HG03103 (cell line): Measurements from ENCODE around the gene FXR2.
"Not testable (repeated sequence)": the region's sequence is repeated elsewhere in the genome, so short reads cannot be mapped to it uniquely, and the experiment has no call there.

Source experiments
- ATAC-seq: cut with Tn5 transposase; IDR thresholded peaks from one replicate; pipeline ENCODE4 v1.9.1; 2021; ENCODE audit warnings: low read depth; ENCODE audit not compliant: unreplicated experiment

The FXR2 gene

GRCh38 chr17:7629939-7630571 is 15.4 kb upstream of the FXR2 start, which contains the start of gene SHBG:
SHBG (plus strand) TSS chr17:7630135; CDS start chr17:7630173, 38 bp downstream.
- ATAC-seq, result no peak

DNA sequence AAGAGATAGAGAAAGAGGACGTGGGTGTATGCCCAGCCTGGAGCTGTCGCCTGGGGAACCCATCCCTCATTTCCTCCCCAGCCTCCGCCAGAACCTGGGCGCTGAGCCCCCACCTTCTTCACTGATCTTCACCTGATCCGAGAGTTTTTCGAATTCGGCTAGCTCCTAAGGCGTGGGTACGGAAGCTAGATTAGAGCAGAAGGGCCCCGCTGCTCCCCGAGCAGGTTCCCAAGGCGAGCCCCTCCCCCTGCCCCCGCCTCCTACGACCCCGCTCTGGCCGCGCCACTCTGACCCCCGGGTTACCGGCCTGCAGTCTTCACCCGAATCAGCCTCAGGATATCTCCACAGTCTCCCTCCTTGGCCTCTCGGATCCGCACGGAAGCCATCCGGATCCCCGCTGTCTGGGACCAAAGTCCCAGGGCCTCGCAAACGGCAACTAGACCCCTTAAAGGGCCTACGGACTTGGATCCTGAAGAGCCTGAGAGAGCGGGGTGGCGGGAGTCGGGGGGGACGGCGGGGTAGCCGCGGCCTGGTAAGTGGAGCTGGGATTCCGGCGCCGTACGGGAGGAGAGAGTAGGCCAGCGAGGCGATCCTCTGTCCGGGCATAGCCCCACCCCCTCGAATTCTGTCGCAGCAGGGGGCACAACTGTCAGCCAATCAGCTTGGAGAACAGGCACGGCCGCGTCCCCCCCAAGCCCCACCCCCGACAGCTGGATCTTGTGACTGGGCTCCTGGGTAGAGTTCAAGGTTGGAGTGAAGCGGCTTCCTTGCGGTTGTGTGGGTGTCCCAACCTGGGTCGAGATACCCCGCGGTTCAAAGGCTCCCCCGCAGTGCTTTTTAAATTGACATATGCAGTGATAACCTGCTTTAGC is 12.8 kb upstream of the FXR2 start, which contains the start of gene SAT2:
SAT2 (minus strand) TSS at position 572 of the 872 bp plus-strand sequence; CDS start at position 386, 186 bp downstream.
- peak; percentile 83 for ATAC-seq

DNA sequence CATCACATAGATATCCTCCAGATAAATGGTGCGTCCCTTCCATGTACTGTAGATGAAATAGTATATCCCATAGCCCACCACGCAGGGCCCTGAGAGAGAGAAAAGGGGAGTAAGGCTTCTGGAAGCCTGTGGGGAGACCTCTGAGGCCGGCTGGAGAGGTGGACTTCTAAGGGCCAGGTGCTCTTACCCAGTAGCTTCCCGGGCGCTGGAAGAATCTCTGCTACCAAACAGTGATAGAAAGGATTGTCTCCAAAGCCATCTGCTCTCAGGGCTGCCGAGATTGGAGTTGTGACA is 12.2 kb upstream of the FXR2 start:
- ATAC-seq, result no peak

GRCh38 chr17:7626307-7626706 is 11.6 kb upstream of the FXR2 start:
- ATAC-seq, result no peak

GRCh38 chr17:7625749-7626148 is 11.1 kb upstream of the FXR2 start:
- not testable (repeated sequence) for ATAC-seq

- no peak for ATAC-seq
Measured at GRCh38 chr17:7623661-7624060, 9.0 kb upstream of the FXR2 start.

DNA sequence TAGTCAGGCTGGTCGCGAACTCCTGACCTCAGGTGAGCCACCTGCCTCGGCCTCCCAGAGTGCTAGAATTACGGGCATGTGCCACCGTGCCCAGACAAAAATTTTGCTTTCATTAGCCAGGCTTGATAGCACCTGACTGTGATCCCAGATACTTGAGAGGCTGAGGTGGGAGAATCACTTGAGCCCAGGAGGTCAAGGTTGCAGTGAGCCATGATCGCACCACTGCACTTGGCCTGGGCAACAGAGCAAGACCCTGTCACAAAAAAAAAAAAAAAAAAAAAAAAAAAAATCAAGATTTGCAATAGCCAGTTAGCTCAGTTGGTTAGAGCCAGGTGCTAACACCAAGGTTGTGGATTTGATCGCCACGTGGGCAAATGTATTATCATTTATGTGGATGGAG is 6.1 kb upstream of the FXR2 start:
- ATAC-seq, result no peak

DNA sequence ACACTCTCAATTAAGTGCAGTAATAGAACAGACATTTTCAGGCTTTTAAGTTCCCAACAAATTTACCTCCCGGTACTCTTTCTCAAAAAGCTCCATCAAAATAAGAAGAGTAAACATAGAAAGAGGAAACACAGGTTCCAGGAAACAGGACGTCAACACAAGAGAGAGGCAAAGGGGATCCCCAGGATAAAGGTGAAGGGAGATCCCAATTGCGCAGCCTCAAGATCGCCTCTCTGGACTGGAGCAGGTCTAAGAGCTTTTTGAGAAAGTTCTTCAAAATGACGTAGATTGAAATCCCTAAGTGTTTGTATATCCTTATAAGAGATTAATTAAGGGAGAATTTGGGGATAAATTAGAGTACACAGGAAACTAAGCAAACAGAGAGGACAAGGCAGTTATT is 3.9 kb upstream of the FXR2 start:
- no peak for ATAC-seq

DNA sequence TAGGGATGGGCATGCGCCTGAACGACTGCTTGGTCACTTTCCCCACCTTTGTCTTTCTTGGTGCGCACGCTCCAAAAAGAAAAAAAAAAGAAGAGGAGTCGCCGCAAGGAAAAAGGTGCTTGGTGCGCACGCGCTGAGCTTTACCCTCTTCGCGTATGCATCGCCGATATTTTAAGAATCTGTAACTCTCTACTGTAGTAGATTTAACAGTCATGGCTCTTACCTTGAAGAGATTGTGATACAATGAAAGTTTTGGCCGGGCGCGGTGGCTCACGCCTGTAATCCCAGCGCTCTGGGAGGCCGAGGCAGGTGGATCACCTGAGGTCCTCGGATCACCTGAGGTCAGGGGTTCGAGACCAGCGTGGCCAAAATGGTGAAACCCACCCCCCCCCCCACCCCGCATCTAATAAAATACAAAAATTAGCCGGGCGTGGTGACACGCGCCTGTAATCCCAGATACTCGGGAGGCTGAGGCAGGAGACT is 609 bp upstream of the FXR2 start:
- ATAC-seq, result no peak

GRCh38 chr17:7613769-7614424 is 800 bp downstream of the FXR2 start:
- ATAC-seq, result no peak

DNA sequence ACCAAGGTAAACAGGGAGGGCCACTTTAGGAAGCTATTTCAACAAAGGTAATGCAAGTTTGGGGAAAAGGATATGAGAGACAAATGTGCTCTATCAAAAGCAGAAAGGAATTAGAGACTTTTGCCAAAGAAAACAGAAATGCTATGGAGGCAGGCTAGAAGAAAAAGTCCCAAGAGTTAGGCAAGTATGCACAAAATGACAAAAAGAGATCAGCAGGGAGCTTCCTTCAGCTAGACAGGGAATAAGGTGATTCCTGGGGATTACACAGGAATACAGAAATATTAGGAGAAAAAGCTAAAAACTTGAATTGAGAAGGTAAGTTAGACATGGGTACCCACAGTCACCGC is 2.4 kb downstream of the FXR2 start:
- no peak for ATAC-seq

- no peak for ATAC-seq
Measured at GRCh38 chr17:7611635-7612293, 2.9 kb downstream of the FXR2 start.

DNA sequence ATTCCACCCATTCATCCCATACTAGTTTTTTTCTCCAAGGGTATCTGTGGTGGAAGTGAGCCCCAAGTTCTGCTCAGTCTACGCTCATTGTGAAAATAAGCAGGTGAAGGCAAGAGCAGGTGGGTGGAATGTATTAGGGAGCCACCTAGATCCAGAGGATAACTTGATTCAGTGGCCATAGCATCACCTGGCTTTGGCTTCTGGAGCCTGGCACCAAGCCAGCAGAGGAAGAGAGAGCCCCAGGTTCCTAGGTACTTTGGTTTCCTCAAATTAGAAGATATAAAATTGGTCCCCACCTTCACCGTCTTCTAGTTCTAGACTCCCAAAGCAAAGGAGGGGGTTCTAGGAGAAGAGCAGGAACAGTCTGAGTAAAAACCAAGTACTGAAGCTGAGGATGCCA is 4.1 kb downstream of the FXR2 start:
- no peak for ATAC-seq

- no peak for ATAC-seq
Measured at GRCh38 chr17:7606280-7606679, 8.4 kb downstream of the FXR2 start.

DNA sequence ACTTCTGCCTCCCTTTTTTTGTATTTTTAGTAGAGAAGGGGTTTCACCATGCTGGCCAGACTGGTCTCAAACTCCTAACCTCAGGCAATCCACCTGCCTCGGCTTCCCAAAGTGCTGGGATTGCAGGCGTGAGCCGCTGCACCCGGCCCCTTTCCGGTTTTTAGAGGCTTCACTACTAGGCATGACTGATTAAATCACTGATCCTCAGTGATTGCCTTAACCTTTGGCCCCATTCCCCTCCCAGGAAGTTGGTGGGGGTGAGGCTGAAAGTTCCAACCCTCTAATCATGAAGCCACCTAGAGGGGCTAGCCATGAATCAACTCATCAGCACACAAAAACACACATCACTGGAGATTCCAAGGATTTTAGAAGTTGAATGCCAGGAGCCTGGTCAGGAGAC is 17.1 kb downstream of the FXR2 start:
- ATAC-seq, result not testable (repeated sequence)

DNA sequence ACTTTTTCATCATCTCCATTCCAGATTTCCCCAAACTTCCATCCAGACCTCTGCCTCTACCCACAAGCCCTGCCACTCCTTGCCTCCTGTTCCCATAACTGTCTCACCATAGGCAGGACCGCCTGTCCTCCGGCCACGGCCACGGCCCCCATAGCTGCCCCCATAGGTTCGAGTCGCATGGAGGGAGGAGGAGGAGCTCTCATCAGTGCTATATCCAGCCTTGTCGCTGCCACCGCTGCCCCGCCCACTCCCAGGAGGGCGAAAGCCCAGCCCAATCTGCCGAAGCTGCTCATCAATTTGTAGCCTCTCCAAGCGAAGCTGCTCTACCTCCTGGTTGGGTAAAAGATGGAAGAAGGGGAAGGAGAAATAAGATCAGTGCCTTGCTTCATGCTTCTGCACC is 21.4 kb downstream of the FXR2 start:
- ATAC-seq, result no peak

DNA sequence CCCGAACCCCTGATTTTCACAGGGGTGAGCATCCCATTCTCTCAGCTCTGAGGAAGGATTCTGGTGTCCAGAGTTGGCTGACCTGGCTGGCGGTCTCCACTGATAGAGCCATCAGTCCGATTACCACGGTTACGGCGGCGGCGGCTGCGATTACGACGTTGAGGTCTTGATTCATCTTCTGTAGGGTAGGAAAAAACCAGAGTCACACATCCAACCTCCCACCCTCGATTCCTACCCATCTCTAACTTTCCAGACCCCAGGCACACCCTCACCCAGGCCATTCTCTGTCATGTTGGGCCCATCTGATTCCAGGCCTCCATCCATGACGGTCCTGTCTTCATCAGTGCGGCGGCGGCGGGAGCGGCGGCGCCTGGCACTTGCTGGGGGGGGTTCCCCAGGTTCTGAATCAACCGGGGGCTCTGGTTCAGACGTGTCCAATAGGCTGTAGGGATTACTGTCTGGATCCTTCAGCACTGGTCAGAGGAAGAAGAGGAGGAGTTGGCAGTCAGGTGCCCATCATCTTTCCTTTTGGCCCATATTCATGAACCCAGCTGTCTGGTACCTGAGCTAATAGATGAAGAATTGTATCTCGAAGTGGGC is 22.2 kb downstream of the FXR2 start:
- ATAC-seq, result no peak

DNA sequence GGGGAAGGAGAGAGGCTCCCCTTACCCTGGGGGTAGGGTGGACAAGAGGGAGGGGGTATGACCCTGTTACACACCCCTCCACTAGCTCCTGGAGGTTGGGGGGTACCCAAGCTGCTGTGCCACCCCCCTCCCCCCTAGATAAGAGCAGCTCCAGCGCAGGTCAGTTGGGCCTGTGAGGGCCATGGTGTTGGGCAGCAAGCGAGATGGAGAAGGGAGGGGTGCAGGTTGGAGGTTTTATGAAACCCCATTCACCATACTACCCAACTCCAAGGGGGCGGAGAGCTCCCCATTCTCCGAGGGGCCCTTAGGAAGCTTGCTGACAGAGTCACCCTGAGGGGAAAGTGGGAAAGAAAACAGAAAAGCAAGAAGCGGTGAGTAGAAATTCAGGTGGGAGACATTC is 23.1 kb downstream of the FXR2 start:
- no peak for ATAC-seq

GRCh38 chr17:7590743-7591142 is 24.0 kb downstream of the FXR2 start:
- no peak for ATAC-seq

- ATAC-seq, result no peak
Measured at GRCh38 chr17:7589891-7590691, 24.6 kb downstream of the FXR2 start, which contains the start of gene SOX15. SOX15 (minus strand) TSS chr17:7590094; CDS start chr17:7589676, 418 bp downstream.
